Activated naive CD4-positive, alpha-beta T cell (primary cell): ENCODE results near the gene MDFI.

ENCODE experiments used
- DNase-seq, 4 experiments: peaks; one replicate each; lab custom pipeline; 2025; lab: John Stamatoyannopoulos, UW

The MDFI gene

DNA sequence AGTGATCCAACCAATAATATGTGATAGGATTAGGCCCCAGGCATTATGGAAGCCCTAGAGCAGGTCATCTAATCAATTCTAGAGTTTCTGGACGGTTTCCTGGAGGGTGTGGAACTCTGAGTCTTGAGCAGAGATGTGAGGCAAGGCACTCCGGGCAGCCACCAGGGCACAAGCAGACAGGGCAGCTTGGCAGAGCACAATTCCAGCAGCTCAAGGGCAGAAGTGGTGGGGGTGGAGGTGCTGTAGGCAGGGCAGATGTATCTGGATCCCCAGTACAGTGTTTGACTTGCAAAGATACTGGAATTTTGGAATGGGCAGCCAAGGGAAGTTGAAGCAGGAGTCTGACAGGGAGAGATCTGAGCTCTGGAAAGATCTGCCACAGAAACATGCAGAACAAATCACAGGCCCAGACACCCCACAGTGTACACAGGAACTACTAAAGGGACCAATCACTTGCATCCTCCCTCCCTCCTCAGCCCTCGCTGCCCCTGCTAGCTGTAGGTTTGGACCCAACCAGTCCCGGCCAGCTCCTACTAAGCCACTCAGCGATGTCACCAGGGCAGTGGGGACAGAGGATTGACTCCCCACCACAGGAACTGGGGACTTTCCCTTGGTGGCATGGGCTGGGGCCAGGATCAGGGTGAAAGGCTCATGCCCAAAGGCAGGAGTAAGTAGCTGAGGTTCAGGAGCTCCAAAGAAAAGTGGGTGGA is 50.1 kb downstream of the MDFI start:
- DNase-seq = no peak

- DNase-seq = no peak
These were observed 51.1 kb downstream of the MDFI start for GRCh38 chr6:41689171-41690008.

GRCh38 chr6:41690541-41691330 is 52.5 kb downstream of the MDFI start:
- no peak for DNase-seq

GRCh38 chr6:41691426-41692079 is 53.3 kb downstream of the MDFI start:
- DNase-seq = no peak

DNA sequence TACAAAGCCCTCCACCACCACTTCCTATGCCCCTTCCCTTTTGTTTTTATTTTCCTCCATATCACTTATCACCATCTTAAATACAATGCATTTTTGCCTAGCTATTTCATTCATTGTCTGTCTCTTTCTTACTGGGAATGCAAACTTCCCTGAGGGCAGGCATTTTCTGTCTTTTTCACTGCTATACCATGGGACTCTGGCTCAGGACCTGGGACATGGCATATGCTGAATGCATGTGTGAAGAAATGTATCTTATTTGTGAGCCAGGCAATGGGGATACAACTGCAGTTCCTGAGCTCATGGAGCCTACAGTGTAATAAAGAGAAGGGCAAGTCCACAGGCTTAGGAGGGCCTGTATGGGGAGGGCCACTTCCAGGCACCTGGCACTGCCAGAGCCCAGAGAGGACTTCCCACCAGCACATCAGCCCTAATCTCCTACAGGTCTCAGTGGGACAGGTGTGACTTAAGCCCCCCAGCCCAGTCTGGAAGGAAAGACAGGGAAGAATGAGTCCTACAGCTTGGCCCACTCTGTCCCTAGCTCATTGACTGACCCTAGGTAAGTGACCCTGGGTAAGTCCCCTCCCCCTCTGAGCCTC is 53.9 kb downstream of the MDFI start:
- no peak for DNase-seq

GRCh38 chr6:41692730-41693129 is 54.5 kb downstream of the MDFI start:
- DNase-seq = no peak

DNA sequence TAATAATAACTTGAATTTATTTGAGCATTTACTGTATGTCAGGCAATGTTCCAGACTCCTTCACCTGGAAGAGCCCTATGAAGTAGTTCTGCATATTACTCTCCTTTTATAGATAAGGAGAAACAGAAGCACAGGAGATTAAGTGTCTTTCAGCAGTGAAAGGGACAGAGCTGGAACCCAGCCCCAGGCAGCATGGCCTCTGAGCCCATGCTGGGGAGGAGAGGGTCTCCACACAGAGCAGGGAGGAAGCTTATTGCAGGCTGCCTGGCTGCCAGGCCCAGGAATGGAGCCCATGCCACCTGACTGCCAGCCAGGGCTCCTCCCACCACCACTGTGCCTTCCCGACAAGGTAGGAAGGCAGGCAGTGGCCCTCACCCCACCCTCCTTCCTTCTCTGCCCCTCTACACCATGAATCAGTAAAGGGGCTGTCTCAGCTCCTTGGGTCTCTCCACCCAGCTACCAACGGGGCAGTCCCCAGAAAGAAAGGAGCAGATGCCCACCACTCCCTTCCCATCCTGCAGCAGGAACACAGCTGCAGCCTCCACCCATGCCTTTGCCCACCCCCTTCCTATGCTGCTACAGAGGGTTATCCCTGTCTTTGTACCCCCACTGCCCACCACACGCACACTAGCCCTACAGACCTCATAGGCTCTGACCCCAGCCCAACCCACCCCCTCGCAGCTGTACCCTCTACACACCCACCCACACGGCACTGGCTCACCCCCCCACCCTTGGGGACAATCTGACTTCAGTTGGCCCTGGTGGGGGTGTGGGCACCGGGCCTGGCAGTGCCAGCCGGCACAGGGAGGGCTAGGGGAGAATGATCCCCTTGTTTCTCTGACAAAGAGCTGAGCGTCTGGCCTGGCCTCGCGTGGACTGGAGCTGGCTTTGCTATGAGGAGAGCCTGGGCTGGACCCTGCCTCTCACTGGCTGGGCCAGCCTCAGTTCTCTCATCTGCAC is 55.3 kb downstream of the MDFI start:
- DNase-seq = no peak

GRCh38 chr6:41694815-41695526 is 56.7 kb downstream of the MDFI start:
- no peak for DNase-seq

DNA sequence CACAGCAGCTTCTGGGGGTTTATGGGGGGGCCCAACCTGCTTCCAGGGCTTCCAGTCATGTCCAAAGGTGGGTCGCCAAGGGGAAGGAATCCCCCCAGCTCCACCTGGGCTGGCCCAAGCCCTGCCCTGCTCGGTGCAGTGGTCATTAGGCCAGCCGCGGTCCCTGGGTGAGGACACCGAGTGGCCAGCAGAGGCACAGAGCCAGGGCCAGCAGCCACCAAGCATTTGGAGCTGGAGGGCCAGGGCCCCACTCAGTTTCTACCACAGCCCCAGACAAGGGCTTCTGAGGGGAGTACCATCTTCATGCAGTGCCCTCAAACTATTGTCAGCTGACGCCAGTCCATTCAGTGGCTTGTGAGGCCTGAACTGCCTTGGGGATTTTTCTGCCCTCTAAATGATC is 57.6 kb downstream of the MDFI start:
- DNase-seq = no peak

GRCh38 chr6:41696788-41697187 is 58.5 kb downstream of the MDFI start:
- no peak for DNase-seq

DNA sequence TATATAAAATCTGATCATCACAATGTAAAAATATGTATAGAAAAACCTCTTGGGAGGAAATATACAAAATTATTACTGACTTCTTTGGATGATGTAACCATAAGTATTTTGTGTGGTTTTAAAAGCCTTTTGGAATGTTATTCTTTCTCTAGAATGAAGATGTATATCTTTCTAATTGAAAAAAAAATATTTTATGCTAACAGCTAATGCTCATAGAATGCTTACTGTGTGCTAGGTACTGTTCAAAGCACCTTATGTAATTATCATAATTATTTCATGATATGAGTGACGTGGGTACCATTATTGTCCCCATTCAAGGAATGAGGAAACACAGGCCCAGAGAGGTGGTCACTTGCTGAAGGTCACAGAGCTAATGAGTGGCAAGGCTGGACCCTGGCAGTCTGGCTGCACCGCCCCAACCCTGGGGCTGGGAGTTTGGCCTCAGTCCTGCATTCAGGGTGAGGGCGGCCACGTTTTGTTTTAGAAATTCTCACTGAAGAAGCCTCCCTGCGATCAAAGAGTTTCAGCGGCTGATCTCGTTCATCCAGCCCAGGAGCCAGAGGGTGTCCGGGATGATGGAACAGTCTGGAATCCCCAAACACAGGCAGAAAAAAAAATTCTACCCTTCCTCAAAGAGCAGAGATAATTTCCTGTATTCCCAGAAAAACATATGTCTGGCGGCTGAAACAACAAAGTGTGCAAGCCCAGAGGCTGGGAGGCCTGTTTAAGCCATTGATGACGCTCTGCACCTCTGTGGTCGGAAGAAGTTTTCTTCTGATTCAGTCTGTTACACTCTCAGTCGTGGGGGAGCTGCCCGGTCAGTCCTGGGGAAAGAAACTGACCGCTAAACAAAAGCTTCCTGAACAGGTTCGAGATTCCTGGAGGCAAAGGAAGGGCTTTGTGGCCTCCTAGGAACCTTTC is 59.9 kb downstream of the MDFI start:
- DNase-seq = no peak

- no peak for DNase-seq
These were observed 60.8 kb downstream of the MDFI start for GRCh38 chr6:41699063-41699462.

DNA sequence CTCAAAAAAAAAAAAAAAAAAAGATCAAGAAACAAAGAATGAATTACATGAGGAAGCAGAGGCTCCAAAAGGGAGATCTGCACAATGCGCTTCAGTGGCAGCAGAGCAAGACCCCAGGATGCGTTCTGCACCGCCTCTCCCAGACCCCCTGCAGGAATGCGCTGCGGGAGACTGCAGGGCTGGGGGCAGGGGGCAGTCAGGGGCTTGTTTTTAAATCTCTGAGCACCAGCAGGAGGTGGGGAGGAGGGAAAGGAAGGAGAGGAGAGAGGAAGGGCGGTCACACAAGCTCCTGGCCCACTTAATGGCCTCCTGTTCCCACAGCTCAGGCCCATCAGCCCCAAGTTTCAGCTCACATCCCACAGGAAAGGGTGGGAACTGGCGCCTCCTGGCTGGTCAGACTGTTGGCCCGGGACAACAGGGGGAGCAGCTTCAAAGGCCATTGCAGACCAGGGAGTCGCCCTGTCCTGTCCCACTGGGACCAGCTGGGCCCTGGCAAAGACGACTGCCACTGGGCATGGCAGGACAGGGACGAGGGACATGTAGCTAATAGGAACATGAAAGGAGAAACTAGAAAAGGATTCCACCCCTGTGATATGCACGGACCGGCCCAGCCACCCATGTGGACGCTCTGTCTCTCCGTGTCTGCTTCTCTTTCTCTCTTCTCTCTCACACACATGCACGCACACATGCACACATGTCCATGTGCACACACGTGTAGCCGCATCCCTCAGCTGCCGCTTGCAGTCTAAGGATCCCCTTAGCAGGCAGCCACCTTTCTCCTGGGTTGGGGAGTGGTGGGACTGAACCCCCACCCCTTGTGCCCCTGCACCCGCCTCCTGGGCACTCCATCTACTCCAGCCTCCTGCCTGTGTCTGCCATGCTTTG is 62.4 kb downstream of the MDFI start:
- DNase-seq = no peak

DNA sequence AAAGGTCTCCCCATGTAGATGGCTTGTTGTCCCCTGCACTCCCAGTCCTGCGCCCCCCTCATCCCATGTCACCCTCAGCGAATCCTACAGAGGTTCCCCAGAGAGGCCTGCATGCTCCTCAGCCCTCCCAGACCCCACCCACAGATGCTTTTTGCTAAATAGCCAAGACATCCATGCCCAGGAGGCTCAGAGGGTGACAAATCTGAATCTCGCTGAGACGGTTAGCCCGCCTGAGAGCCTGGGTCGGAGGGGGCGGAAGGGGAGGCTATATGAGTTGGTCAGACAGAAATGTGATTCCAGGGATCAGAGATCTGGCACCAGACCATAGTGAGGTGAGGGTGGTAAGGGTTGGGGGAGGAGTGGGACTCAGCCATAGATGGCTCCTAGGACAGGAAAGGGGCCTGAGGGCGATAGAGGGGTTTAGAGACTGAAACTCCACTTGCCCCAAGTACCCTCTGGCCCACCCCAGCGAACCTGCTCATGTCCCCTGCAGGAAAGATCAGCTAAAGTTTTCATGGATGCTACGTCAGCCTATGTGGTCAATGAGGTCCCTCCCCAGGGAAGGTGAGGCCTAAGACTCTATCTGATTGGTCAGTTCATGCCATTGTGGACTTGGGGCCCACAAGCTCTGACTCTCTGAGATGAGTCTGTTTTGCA is 63.9 kb downstream of the MDFI start:
- DNase-seq = no peak

- no peak for DNase-seq
These were observed 64.7 kb downstream of the MDFI start for GRCh38 chr6:41702771-41703494.
